NCI-H2196 (cell line): ENCODE data around the gene LIM2.

Experiments used
- DNase-seq: peaks from one replicate; lab custom pipeline; 2025; ENCODE audit not compliant: unreplicated experiment; lab: John Stamatoyannopoulos, UW

Gene LIM2

DNA sequence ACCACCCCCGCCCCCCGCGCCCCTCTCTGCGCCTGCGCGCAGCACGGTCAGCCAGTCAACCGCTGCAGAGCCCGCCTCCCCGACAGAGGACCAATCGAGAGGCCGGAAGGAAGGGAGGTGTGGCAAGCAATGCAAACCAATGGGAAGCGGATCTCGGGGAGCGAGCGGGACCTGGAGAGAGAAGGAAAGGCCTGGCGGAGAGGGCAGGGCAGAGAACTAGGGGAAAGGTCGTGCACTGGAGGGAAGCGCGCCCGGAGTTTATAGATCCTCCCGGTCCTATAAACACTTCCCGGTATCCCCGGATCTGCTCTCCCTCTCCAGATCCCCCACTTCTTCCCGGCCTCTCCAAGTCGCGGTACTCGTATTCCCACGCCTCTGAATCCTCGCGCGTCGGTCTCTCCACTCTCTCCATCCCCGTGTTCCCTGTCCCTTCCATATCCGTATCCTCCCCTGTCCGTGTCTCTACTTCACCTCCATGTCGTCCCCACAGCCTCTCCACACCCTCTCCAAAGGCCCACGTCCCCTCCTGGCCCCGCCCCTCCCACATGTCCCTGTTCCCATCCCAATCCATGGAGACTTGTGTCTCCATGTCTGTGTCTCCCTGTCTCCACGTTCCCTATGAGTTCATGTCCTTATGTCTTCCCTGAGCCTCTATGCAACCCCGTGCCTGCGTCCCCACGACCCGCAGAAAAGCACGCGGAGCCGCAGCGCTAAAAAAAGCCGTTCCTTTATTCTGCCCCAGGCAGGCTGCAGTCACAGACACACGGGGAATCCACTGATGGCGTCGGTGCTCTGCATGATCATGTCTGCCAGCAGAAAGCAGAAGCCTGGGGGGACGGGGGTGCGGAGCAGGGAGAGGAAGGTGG, 21.2 kb downstream of the LIM2 start:
- DNase-seq = no peak

DNA sequence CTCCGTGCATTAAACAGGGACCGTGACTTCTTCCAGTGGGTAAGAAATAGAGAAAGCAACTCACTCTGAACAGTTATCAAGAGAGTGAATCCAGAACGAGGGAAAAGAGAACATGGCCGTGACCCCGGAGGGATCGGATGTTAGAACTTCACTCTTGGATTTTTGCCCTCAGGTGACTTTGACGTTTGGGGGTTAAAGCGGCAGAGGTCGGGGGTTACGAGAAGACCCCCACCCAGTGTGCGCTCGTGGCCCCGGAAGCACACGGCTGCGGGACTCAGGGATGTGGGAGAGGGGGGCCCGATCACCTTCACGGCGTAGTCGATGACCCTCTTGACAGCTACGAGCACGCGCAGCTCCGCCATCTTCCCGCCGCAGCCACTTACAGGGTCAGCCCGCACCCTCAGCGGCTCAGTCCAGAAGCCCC, 21.8 kb downstream of the LIM2 start, which contains the start of gene ETFB:
Gene ETFB (minus strand): TSS at position 424 of the 424 bp plus-strand sequence. CDS start 62 bp downstream, at position 362.
- DNase-seq = no peak

DNA sequence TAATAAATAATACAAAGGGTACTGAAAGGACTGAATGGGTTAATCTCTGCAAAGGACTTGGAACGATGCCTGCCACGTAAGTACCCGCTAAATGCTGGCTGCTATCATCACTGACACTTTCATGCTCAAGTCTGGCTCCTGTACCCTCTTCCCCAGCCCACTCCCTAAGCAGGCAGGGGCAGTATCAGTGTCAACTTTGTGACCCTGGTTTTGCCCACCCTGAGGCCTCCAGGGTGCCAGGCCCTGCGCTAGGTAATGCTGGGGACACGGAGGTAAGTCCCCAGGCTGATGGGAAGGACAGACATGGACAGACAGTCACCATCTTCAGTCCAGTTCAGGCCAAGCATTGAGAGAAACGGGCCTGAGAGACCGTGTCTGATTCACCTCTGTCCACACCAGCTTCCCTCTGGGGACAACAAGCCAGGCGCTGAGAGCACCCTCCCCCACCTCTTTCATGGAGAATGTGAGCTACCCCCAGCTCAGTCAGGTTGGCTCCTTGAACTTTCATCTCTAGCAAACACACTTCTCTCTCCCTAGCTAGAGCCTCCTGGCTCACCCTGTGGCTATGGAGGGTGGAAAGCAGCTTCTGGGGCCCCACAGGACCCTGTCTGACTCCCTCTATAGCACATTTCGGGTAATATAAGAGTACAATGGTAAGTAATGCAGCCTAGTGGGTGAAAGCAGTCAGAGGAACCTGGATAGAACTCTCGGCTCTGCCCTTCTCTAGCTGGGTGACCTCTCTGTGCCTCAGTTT, 22.4 kb downstream of the LIM2 start:
- DNase-seq = no peak

DNA sequence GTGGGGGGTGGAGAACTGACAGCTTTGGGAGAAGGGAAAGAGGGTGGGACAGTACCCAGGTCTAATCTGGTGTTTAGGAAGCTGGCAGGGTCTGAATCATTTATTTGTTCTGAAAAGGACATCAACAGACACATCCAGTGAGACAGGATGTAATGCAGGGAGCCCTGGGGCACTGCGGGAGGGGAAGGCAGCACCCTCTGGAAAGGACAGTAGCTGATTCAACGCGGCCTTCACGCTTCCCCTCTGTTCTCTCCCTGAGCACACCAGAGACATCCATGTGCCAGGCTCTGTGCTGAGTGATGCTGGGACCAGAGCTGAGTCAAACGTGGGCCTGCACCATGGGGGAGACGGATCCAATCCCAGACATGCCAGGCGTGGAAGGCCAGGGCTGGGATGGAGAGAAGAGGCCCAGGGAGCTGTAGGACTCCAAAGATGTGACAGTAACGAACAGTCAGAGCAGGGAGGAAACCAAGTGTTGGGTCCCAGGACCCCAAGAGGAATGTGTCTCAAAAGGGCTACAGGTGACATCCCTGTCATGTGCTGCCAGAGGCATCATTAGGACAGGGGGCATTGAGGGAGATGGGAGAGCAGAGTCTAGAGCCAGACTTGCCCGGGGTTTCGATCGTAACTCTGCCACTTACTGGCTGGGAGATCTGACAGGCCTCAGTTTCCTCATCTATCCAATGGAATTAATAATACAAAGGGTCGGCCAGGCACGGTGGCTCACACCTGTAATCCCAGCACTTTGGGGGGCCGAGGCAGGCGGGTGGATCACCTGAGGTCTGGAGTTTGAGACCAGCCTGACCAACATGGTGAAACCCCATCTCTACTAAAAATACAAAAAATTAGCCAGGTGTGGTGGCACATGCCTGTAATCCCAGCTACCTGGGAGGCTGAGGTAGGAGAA, 23.3 kb downstream of the LIM2 start:
- no peak for DNase-seq

DNA sequence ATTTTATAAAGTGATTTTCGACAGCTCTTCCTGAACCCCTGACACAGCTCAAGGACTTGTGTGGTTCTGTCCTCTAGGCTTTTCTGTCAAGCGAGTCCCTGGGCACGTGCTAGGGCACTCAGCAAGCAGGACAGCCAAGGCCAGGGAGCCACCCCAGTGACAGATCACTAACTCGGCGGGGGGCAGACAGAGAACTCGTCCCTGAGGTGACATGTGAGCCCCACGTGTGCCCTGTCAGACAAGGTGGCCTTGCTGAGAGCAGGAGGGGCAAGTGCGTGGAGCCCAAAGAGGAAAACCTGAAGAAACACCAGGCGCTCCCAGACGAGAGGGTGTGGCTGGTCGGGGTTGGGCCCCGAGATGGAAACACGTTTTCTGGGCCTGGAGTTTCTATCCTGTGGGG, 26.5 kb downstream of the LIM2 start:
- no peak for DNase-seq

DNA sequence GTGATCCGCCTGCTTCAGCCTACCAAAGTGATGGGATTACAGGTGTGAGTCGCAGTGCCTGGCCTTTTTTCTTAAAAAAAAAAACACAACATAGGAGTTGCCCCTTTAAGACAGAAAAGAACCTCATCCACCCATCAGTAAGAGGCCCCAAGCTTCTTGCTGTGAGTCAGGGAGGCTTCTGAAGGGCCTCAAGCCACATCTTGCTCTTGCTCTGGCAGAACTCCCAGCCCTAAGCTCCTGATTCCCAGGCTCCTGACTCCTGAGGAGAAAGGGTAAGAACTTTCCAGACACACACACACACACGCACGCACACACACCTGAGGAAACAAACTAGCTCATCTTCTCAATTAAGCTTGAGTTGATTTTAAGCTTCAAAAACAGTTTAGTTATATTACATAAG, 28.5 kb downstream of the LIM2 start:
- no peak for DNase-seq

DNA sequence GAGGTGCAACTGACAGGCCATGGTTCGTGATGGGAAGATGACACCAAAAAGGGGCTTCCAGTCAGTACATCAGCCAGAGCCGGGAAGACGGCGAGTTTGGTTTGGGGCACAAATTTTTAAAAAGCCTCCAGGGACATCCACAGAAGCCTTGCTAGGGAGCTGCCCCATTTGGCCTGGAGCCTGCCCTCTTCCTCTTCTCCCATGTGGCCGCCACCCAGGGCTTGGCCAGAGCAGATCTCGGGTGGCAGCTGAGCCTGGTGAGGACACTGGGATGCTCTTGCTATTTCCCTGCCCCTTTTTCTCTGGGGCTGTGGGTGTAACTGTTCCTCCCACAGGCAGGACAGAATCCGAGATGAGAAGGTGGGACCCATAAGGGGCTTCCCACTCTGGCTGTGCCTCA, 29.8 kb downstream of the LIM2 start:
- no peak for DNase-seq

DNA sequence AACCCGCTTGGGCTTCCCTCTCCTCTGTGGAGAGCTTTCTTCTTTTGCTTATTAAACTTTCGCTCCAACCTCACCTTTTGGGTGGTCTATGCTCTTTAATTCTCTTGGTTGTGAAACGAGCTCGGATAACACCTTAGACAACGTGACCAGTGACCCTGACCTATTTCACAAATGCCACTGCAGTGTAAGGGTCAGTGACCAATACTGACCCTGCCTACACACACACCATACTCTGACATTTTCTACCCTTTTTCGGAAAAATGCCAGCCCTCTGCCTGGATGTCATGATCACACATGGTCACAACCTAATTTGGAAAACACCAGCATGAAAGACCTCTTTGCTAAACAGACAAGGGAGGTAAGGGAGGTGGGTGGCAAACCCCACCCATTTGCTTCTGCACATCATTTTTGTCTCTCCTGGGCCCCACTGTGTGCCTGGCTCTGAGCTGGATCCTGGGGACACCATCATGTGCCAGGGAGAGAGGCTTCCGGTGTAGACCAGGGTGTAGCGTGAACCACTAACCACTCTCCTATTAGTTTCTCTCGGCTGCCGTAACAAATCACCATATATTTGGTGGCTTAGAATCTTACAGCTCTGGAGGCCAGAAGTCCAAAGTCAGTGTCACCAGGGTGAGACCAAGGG, 31.5 kb downstream of the LIM2 start:
- DNase-seq = no peak

DNA sequence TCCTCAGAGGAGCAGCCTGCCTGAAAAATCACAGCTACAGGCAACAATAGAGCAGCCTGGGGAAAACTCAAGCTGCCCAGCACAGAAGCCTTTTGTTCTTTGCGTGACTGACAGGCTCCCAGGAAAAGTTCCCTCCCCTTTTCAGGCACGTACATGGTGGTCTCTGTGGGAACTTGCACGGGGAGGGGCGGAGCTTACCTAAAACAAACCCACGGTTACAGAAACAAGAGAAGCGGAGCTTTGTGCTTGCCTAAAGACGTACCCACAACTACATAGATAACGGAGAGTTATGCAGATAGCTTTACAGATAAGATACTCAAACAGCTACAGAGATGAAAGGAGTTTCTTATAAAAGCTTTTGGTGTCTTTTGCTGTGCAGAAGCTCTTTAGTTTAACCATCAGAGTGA, 33.0 kb downstream of the LIM2 start:
- DNase-seq = no peak

DNA sequence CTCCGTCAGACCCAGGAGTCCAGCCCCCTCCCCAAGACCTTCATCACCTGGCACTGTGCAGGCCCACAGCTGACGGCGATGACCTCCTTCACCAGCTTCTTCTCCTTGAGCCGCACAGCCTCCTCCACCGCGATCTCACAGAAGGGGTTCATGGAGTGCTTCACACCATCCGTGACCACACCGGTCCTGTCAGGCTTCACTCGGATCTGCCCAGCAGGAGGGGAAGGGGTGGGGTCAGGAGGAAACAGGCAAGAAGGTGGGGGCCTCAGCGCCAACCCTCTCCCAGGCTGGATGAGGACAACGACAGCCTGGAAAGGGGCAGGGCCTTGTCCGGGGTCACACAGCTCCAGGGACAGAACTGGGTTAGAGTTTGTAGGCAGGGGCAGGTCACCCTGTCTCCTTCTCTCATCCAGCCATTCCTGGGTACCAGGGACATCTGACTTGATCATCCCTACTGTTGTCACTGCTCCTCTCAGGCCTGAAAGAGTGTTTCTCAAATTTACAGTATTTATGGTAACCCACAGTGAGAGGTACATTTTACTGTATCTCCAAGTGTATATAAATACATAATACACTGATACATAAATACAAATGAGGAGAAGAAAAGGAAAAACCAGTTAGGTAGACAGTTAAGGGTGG, 33.6 kb downstream of the LIM2 start:
- no peak for DNase-seq

DNA sequence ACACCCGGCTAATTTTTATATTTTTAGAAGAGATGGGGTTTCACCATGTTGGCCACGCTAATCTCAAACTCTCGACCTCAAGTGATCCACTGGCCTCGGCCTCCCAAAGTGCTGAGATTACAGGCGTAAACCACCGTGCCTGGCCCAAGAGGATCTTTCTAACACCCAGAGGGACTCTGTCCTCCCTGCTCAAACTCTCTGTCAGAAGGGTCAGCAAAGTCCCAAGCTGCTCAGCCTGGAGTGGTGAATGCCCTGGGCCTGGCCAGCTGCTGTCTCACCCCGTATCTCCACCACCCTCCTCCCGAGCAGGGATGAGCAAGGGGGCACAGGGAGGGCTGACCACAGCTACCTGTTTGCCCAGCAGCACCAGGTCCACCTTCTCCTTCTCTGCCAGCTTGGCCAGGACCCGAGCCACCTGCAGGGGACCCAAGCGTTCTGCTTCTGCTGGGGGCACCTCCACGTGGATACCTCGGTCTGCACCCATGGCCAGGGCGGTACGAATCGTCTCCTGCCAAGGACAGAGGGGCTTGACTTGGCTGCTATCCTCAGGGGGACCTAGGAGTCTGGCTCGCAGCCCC, 34.9 kb downstream of the LIM2 start:
- DNase-seq = no peak

DNA sequence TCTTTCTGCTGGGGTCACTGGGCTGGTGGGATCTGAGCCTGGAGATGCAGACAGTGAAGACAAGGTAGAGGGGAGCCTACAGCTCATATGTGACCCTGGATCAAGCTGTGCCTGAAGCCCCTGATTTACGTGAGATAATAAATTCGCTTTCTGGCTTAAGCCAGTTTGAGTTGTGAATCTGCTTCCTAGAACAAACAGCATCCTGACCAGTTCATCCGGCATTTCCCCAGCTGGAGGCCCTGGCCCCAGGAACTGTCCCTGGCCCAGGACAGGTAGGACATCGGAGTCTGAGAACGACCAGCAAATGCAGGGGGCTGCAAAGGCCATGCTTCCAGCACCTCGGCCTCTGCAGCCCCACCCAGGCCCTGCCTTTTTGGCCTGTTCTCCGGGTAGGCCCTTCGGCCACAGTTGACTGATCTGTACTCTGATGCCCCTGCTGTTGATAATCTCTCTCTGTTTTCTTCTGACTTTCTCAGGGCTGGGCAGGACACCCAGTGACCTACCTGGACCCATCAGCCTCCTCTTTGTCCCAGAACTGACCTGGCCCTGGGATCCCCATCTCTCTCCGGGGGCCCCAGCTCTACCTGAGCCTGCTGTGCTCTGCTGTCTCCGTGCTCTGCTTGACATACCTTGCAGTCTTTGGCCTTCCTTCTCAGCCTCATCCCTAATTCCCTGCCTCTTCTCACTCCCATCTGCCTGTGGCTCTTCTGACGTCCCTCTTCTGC, 36.3 kb downstream of the LIM2 start:
- no peak for DNase-seq

DNA sequence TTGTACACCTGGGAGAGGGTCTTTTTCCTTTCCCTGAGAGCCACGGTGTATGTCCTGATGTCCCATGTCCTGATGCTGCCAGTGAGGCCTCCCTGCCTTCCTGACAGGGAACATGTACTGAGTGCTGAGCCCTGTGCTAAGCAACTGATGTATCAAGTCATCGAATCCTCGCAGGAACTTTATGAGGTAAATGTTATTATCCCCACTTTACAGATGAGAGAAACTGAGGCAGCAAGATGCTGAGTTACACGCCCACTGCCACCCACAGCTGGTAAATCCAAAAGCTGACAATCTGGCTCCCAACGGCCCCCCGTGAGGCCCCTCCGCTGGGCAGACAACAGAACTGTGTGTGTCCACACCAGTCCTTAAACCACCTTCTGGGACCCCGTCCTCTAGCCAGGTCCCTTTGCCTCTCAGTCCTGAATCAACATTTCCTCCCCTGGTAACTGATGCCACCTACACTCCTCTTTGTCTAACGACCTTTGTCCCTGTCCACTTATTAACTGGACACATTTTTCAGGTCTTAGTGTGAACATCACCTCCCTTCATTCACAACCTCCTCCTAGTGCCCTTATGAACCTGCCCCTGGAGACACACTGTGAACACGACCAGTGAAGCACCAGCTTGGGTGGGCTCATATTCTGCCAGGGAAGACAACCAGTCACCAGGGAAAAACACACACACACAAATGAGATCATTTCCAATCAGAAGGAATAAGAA, 40.4 kb downstream of the LIM2 start:
- no peak for DNase-seq

DNA sequence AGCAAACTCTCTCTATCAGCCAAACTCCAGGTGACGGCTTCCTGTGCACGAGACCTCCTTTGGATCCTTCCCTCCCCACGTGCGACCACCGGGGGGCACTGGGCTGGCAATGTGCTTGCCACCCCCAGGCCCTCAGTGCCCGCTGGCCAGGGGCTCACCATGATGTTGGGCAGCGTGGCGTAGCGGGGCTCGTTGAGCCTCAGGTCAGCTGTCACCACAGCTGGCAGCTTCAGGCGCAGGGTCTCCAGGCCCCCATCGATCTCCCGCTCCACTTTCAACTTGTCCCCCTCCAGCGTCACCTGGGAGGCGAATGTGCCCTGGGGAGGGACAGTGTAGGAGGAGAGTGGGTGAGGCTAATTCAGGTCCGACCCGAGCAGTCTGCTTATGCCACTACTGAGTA, 41.0 kb downstream of the LIM2 start:
- DNase-seq = no peak

DNA sequence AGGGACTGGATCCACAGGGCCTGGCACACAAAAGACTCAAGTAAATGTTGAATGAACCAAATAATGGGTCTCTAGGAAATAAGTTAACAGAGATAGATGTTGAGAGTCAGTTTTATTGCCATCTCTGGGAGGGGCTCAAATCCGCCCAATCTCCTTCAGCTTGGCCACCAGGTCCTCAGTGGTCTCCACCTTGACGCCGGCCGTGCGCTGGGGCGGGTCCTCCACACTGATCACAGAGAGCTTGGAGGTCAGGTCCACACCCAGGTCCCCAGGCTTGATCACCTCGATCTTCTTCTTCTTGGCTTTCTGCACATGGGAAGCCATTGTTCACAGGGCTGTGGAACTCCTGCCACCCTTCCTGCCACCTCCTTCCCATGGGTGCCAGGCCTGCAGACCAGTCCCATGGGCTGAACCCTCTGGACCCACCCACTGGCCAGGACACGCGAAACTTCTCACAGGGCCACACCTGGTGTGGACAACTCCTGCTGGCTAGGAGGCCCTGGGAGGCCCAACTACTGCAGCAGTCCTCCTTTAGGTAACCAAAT, 42.6 kb downstream of the LIM2 start:
- no peak for DNase-seq

DNA sequence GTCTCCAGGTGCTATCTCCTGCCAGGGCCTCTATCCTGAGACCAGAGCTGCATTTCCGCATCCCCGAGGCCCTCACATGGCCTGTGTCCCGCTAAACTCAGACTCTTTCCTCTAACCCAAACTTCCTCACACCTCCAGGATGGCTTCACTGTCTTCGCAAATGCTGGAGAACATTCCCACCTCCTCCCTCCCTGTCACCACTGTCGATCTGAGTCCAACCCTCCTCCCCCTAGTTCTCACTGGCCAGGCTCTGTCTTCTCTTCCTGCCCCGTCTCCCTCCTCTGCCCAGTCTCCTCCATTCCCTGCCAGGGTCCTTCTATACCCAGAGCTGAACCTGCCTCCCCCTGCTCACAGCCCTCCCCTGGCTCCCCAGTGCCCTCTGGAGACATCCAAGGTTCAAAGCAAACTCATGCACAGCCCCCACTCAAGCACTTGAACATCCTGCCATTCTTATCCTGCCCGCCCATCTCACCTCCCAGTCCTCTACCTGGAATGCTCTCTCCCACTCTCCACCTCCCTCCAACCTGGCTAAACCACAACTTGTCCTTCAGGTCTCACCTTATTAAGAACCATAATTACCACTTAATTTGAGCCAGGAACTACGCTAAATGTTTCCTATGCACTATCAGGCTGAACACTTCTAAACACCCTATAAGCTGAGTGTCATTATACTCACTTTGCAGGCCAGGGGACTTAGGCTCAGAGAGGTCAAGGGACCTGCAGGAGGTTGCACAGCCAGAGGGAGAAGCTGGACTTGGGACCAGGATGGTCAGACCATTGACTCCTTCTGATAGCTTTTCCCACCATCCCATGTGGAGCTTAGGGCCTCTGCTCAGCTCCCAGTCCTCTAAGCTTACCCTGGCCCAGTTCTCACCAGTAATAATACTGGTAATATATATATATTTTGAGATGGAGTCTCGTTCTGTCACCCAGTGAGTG, 44.9 kb downstream of the LIM2 start:
- DNase-seq = no peak

DNA sequence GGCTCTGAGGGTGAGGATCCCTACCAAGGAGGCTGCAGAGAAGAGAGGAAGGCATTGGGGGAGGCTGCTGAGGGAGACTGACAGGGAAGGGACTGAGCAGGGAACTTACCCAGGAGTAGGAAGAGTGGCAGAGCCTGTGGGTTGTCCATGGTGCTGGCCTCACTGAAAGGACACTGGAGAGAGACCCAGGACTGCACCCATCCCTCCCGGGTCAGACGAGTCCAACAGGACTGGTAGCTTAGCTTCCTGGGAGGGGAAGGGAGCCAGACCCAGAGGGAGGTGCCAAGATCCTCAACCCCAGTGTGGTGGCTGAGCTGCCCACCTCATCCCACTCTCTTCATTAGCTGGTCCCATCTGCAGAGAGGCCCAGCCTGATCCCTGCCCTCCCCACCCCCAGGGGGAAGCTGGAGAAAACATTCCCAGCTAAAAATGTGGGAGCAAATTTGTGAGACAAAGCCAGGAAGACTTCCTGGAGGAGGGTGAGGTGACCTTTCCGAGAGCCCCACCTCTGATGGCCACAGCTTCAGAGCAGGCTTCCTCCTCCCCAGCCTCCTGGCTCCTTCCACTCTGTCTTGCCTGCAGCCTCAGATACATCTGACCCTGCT, 45.7 kb downstream of the LIM2 start, which contains the start of gene VSIG10L:
Gene VSIG10L (minus strand): TSS at position 164 of the 605 bp plus-strand sequence. CDS start 15 bp downstream, at position 149.
- no peak for DNase-seq
